ENCODE data around the gene STK38. TPM values are rescaled to one million over a fixed set of nuclear protein-coding genes. Genes with fewer than 3 reads are reported as not detected.

STK38 gene
- total and polyA plus RNA-seq, 9 of the 15 experiments (the other 6 are each of a cell fraction or from before 2014, with no cell fraction given) = 5.7 to 28.7 (median 19.5) TPM

- TF ChIP-seq HMBOX1 (IDR thresholded peaks at IDR 0.05) (peak; percentile 9; the same call in 1 of the 2 replicates), ZNF77 (CRISPR knock-in tag; IDR thresholded peaks at IDR 0.05) (no peak), DACH1 (IDR thresholded peaks at IDR 0.05; ENCODE audit: partially characterized antibody) (no peak), HSF4 (CRISPR knock-in tag; IDR thresholded peaks at IDR 0.05; ENCODE audit: borderline replicate concordance) (no peak), BRF2 (IDR thresholded peaks at IDR 0.05; ENCODE audit: borderline replicate concordance, insufficient read depth, insufficient read length) (no peak), MCM5 (IDR thresholded peaks at IDR 0.05; ENCODE audit: low read depth) (no peak), MCM3 (IDR thresholded peaks at IDR 0.05) (no peak), ASH1L (IDR thresholded peaks at IDR 0.05; ENCODE audit: borderline replicate concordance, low read depth, partially characterized antibody) (peak; percentile 54), MITF (IDR thresholded peaks at IDR 0.05) (peak; percentile 61), MAFG (tag; conservative IDR thresholded peaks at IDR 0.05) (0 out of 2 replicates have a peak, but pooled peaks have one; percentile 9), CLOCK (CRISPR knock-in tag; IDR thresholded peaks at IDR 0.05; ENCODE audit: borderline replicate concordance) (no peak), CTCFL (IDR thresholded peaks at IDR 0.05; ENCODE audit: borderline replicate concordance, insufficient read depth, low read depth, low read length, poor library complexity, severe bottlenecking) (peak; percentile 59), ZNF445 (CRISPR knock-in tag; IDR thresholded peaks at IDR 0.05; ENCODE audit: low read depth) (no peak), CHD4 (IDR thresholded peaks at IDR 0.05; ENCODE audit: insufficient read depth, insufficient replicate concordance, low read depth, low read length, poor library complexity, severe bottlenecking) (no peak), ZBTB9 (CRISPR knock-in tag; IDR thresholded peaks at IDR 0.05) (peak; percentile 88), FOS (IDR thresholded peaks at IDR 0.05; ENCODE audit: extremely low read depth, insufficient read length) (peak; percentile 73)
These were observed 46.9 kb upstream of the STK38 start, which contains the start of gene SRSF3 (continued) for GRCh38 chr6:36594029-36594815.

All from K562 (cell line).